Activated CD8-positive, alpha-beta memory T cell treated with anti-CD3 and anti-CD28 coated beads for 24 hours (primary cell): ENCODE data around the gene KLHL2.
"Not testable (repeated sequence)": the region's sequence is repeated elsewhere in the genome, so short reads cannot be mapped to it uniquely, and the experiment has no call there.

Experiments
- DNase-seq: peaks from one replicate; pipeline ENCODE4 v3.0.0-alpha.2; 2020

The KLHL2 gene

GRCh38 chr4:165331823-165332222 lies 124.5 kb downstream of the KLHL2 start:
- no peak for DNase-seq

GRCh38 chr4:165332502-165332901 lies 125.1 kb downstream of the KLHL2 start:
- no peak for DNase-seq

DNA sequence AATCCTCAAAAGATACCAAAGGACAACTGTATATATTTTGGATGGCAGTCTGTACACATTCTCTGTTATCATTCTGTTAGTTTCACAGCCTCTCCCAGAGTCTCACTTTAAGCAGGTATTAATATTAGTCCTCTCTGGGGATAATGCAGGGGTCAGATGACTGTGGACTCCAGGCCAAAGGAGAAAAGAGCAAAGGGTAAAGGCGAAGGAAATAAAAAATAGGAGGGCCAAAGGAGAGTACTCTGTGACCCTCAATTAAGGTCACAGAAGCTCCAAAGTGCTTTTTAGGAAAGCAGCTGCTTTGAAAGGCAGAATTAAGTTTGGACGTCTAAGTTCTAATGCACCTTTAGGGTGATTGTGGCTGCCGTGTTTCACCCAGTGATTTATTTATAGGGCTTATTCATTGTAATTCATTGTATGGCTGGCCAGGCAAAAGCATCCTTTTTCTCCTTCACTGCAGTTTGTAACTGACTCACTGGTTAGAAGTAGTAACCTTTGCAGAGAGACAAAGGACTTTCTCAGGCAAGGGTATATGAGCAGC lies 127.9 kb downstream of the KLHL2 start:
- no peak for DNase-seq

DNA sequence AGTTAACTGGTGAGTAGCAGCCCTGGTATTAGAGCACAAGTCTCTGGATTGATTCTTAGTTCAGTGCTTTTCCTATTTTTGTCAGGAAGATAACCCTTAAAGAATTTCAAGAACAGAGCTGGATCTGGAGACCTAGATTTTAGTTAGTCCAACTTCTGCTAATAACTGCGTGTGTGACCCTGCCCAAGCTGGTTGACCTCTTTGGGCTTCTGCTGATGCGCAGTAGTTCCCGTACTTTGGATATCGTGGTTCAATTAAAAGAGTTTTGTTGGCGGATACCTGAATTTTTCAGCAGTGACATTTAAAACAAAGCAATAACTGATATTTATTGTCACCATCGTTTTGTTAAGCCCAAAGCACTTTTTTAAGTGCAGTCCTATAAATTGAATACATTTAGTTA lies 129.4 kb downstream of the KLHL2 start:
- DNase-seq: no peak

DNA sequence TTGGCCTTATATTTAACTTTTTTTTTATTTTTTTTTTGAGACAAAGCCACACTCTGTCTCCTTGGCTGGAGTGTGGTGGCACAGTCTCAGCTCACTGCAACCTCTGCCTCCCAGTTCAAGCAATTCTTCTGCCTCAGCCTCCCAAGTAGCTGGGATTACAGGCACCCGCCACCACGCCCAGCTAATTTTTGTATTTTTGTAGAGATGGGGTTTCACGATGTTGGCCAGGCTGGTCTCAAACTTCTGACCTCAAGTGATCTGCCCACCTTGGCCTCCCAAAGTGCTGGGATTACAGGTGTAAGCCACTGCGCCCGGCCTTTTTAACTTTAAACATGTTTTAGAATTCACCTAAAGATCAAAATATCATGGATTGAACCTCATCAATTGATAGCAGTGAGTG lies 135.0 kb downstream of the KLHL2 start:
- not testable (repeated sequence) for DNase-seq

GRCh38 chr4:165343353-165344191 lies 136.2 kb downstream of the KLHL2 start:
- no peak for DNase-seq

- no peak for DNase-seq
Measured at GRCh38 chr4:165345666-165346417, 138.5 kb downstream of the KLHL2 start.

DNA sequence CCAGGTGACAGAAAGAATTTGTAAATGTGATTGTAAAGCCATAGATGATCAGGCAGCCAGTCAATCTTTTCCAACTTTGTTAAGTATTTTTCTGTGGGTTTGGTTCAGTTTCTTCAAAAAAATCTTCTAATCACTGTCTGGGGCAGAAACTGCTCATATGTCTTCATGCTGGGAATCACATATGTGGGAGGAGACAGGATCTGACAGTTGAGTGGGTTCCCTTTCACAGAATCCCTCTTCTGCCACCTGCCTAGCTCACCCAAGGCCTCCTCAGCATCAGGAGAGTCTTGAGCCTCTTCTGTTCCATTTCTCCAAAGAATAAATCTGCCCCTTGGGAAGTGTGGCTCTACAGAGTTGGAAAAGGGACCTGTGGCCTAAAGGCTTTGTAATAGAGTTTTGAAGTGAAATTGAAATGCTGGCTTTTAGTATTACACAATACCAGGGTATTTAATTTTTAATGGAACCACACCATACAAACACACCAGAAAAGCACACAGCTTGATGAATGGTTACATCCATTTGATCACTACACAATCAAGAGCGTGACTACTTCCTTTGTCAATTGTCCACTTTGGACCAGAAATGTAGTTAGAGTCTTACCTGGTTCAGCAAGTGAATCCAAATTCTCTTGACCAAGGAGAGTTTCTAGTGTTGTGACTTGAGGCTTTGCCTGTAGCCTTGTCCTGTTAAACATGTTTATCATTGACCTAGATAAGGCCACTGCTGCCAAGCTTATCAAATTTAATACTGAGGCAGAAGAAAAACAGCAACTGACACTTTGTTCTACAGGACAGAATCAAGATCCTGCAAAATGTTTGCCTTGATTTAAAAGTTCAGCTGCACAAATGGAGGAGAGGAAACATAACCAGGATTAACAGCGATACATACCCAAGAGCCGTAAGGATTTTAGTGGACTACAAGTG lies 140.5 kb downstream of the KLHL2 start:
- no peak for DNase-seq

- no peak for DNase-seq
Measured at GRCh38 chr4:165351359-165352130, 144.2 kb downstream of the KLHL2 start.

GRCh38 chr4:165355900-165356300 lies 148.5 kb downstream of the KLHL2 start:
- DNase-seq: no peak

GRCh38 chr4:165359506-165359905 lies 152.1 kb downstream of the KLHL2 start:
- no peak for DNase-seq

- no peak for DNase-seq
Measured at GRCh38 chr4:165360041-165360695, 152.8 kb downstream of the KLHL2 start.

DNA sequence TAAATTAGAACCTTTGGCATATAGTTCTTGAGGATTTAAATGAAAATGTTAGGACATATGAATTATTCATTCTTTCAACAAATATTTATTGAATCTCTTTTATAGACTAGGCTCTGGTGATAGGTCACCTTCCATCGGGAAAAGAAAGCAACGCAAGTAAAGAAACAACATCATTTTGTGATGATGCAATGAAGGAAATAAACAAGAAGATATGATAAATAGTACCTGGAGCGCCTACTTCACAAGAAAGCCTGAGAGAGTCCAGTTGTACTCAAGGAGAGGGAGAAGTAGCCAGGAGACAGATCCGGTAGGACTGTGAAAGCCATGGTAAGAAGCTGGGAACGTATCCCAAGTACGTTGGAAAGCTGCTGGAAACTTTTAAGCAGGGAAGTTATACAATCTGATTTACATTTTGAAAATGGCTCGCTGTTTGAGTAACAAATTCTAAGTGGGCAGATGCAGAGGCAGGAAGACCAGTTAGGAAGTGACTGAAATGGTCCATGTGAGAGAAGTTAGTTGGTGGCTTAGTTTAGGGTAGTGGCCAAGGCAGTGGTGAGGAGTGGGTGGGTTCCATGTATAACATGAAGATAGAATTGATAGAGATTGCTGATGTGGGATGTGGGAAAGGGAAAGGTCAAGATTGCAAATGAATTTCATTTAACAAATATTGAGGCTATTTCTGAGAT lies 153.8 kb downstream of the KLHL2 start:
- DNase-seq: no peak

GRCh38 chr4:165361810-165362209 lies 154.4 kb downstream of the KLHL2 start:
- no peak for DNase-seq

- DNase-seq: no peak
Measured at GRCh38 chr4:165364452-165365080, 157.2 kb downstream of the KLHL2 start.

GRCh38 chr4:165367040-165367439 lies 159.7 kb downstream of the KLHL2 start:
- no peak for DNase-seq

- DNase-seq: no peak
Measured at GRCh38 chr4:165368114-165368513, 160.8 kb downstream of the KLHL2 start.

GRCh38 chr4:165368567-165368966 lies 161.2 kb downstream of the KLHL2 start:
- no peak for DNase-seq

GRCh38 chr4:165369522-165369921 lies 162.2 kb downstream of the KLHL2 start:
- no peak for DNase-seq

DNA sequence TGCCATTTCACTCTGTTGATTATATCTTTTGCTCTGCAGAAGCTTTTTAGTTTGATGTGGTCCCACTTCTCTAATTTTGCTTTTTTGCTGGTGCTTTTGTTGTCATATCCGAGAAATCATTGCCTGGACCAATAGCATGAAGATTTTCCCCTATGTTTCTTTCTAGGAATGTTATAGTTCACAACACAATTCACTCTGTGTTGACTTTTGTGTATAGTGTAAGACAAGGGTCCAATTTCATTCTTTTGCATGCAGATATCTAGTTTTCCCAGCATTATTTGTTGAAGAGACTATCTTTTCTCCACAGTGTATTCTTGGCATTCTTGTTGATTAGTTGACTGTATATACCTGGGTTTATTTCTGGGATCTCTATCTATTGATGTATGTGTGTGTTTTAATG lies 163.2 kb downstream of the KLHL2 start:
- no peak for DNase-seq
